HS-5 (cell line): Measurements from ENCODE around the gene ARL14EP.
A peak's percentile ranks its signal among the peaks of the same experiment; 100 is the strongest.

Experiments used
- DNase-seq: peaks from one replicate; pipeline ENCODE4 v3.0.0-alpha.2; 2012; ENCODE audit warnings: low read depth

The ARL14EP gene

GRCh38 chr11:30322826-30323710, at the start of gene ARL14EP:
TSS of gene ARL14EP (plus strand) at chr11:30323104. CDS start at chr11:30330949, 7,845 bp downstream.
- DNase-seq = peak; percentile 84

- no peak for DNase-seq
These were observed 45.7 kb upstream of the ARL14EP start for GRCh38 chr11:30277176-30277575.

- DNase-seq = no peak
These were observed 43.1 kb upstream of the ARL14EP start for GRCh38 chr11:30279796-30280195.

GRCh38 chr11:30281476-30282288, 41.2 kb upstream of the ARL14EP start:
- no peak for DNase-seq

- DNase-seq = no peak
These were observed 40.6 kb upstream of the ARL14EP start for GRCh38 chr11:30282289-30282631.

- DNase-seq = no peak
These were observed 38.1 kb upstream of the ARL14EP start for GRCh38 chr11:30284836-30285235.

GRCh38 chr11:30285416-30286121, 37.3 kb upstream of the ARL14EP start:
- no peak for DNase-seq

GRCh38 chr11:30291331-30291730, 31.6 kb upstream of the ARL14EP start:
- no peak for DNase-seq

- no peak for DNase-seq
These were observed 30.4 kb upstream of the ARL14EP start for GRCh38 chr11:30292545-30292944.

GRCh38 chr11:30295178-30295885, 27.6 kb upstream of the ARL14EP start:
- no peak for DNase-seq

GRCh38 chr11:30304620-30305019, 18.3 kb upstream of the ARL14EP start:
- DNase-seq = no peak

GRCh38 chr11:30310623-30311022, 12.3 kb upstream of the ARL14EP start:
- DNase-seq = no peak

- DNase-seq = no peak
These were observed 11.7 kb upstream of the ARL14EP start for GRCh38 chr11:30311189-30311588.

- no peak for DNase-seq
These were observed 10.7 kb upstream of the ARL14EP start for GRCh38 chr11:30312243-30312642.

- peak; percentile 54 for DNase-seq
These were observed 9.3 kb upstream of the ARL14EP start for GRCh38 chr11:30313580-30313979.

- DNase-seq = no peak
These were observed 8.3 kb upstream of the ARL14EP start for GRCh38 chr11:30314625-30315024.

- no peak for DNase-seq
These were observed 6.7 kb upstream of the ARL14EP start for GRCh38 chr11:30316237-30316636.

GRCh38 chr11:30317030-30317429, 5.9 kb upstream of the ARL14EP start:
- DNase-seq = no peak

GRCh38 chr11:30321321-30321720, 1.6 kb upstream of the ARL14EP start:
- no peak for DNase-seq

- DNase-seq = no peak
These were observed 713 bp upstream of the ARL14EP start for GRCh38 chr11:30322191-30322590.

GRCh38 chr11:30326114-30326778, 3.3 kb downstream of the ARL14EP start:
- no peak for DNase-seq
